GM18508 (cell line): ENCODE data around the gene BMP6.

ENCODE experiments used
- ATAC-seq: cut with Tn5 transposase; IDR thresholded peaks from one replicate; pipeline ENCODE4 v1.9.1; 2021; ENCODE audit warnings: moderate number of reproducible peaks; ENCODE audit not compliant: insufficient read depth, unreplicated experiment

BMP6 gene

GRCh38 chr6:7742223-7742785 lies 16.4 kb downstream of the BMP6 start:
- no peak for ATAC-seq

DNA sequence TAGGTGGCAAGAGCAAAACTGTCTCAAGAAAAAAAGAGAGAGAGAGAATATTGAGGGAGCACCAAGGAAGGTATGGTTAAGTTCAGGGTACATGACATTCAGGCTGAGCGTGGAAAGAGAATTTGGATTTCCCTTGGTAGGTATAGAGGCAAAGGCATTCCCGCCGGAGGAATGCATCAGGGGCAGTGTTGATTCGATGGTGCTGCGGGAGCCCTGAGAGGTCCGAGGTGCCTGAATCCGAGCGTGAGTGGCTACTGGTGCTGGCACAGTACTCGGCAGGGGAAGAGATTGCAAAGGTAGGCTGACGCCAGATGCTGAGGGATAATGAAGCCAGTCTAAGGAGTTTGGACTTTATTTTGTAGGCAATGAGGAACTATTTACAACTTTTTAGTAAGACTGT lies 20.0 kb downstream of the BMP6 start:
- no peak for ATAC-seq

DNA sequence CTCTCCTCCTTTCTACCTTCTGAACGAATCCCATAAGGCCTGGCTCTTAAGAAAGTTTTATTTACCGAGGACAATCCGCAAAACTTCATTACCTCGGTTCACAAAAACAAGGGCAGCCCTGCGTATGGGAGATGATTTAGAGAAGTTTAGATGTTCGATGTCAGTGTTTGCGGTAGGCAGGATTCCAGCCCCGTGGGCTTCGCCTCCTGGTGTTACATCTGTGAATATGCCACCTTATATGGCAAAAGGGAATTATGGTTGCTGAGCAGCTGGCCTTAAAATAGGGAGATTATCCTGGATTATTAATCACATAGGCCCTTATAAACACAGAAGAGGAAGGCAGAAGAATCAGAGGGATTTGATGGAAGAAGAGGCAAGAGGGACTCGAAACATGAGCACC lies 21.1 kb downstream of the BMP6 start:
- ATAC-seq = no peak

DNA sequence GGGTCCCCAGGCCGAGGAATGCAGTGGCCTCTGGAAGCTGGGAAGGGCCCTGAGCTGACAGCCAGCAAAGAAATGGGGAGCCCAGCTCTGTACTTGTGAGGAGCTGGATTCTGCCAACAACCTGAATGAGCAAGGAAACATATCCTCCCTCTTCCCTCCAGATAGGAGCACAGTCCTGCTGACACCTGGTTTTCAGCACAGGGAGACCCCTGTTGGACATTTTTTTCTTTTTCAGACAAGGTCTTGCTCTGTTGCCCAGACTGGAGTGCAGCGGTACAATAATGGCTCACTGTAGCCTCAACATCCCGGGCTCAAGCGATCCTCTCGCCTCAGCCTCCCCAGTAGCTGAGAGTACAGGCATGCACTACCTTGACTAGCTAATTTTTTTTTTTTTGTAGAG lies 21.5 kb downstream of the BMP6 start:
- ATAC-seq = no peak

- no peak for ATAC-seq
These were observed 22.1 kb downstream of the BMP6 start for GRCh38 chr6:7747901-7748504.

DNA sequence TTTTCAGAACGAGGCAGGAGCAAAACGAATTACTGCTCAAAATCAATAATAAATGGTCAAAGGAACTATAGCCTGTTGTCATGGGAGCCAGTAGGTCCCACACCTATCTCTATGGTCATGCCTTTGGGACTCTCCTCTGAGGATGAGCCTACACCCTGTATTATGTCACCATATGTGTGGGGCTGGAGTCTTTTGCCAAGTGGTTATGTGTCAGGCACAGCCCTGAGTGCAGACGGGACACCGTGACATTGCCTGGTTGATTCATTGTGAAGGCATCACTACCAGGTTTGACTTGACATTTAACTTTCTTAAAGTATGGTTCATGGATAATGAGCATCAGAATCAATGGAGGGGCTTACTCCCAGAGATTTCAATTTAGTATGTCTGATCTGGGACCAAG lies 23.6 kb downstream of the BMP6 start:
- ATAC-seq = no peak

- no peak for ATAC-seq
These were observed 24.3 kb downstream of the BMP6 start for GRCh38 chr6:7750197-7750596.

GRCh38 chr6:7758456-7758855 lies 32.6 kb downstream of the BMP6 start:
- no peak for ATAC-seq

DNA sequence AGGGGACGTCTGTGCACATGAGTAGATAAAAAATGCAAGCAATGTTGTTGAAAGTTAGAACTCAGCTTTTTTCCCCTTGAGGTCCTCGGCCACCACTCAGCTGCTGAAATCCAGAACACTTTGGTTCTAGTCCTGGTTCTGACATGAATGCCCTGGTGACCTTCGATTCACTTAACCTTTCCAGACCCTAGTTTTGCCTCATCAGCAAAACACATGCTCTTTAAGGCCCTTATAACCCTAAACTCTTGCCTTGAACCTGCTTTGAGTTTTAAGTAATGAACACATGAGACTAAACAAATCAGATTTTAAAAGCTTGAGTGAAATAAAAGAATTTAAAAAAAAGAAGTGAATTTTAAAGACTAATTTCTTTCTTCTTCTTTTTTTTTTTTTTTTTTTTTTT lies 33.4 kb downstream of the BMP6 start:
- no peak for ATAC-seq

- no peak for ATAC-seq
These were observed 35.2 kb downstream of the BMP6 start for GRCh38 chr6:7761051-7761450.

DNA sequence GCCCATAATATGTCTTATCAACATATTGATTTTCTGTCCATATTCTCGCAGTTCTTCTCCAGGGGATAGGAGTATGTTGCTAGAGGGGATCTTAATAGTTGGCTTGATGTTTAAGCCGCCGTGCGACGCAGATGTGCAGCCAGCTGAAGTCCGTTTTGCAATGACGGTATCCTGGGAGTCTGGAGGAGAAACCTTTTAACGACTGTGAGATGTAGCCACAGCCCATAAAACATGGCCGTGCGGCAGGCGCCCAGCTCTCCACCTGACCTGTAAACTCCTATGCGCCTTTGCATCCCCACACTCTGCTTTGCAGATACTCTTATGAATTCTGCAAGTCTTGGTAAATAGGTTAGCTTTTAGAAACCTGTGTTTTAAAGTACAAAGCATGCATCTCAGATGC lies 36.9 kb downstream of the BMP6 start:
- ATAC-seq = no peak

DNA sequence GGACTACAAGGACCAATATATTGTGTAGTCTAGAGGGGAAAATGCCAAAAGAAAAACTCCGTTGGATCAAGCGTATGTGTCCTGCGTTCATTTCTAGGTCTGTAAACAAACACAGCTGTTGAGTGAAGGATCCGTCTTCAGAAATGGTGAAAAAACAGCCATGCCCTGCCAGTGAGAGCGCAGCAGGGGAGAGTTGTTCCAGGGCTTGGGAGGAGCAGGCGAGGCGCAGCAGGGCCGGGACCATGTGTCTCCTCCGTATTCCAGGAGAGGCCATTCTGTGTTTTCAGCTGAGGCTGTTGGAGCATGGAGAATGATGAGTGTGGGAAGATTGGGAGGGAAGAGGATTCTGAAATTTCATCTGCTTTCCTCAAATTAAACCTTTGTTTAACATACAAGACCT lies 38.0 kb downstream of the BMP6 start:
- ATAC-seq = no peak

DNA sequence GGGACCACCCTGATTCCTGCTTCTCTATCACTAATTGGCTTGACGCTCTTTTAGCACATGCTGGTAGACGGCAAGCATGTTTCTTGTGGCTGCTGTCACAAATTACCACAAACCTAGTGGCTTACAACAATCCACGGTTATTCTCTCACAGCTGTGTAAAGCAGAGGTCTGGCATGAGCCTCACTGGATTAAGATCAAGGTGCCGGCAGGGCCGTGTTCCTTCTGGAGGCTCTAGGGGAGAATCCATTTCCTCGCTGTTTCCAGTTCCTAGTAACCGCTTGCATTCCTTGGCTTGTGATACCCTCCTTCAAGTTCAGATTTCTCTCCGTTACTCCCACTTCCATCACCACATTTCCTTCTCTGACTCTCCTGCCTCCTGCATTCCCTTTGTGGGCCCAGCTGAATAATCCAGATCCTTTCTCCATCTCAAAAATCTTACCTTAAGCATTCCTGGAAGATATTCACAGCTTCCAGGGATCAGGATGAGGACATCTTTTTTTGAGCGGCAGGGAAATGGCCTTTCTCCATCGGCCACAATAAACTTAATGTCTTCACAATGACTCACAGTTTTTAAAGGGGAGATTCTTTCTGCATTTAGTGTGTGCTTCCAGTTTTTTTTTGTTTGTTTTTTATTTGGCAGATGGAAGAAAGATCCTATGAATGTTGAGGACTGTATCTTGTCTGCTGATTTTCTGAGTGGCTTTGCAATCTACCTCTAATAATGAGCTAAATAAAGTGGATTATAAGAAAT lies 39.9 kb downstream of the BMP6 start:
- ATAC-seq = no peak

- ATAC-seq = no peak
These were observed 43.8 kb downstream of the BMP6 start for GRCh38 chr6:7769702-7770101.

GRCh38 chr6:7770111-7770510 lies 44.2 kb downstream of the BMP6 start:
- ATAC-seq = no peak

GRCh38 chr6:7770601-7771000 lies 44.7 kb downstream of the BMP6 start:
- ATAC-seq = no peak

- no peak for ATAC-seq
These were observed 47.4 kb downstream of the BMP6 start for GRCh38 chr6:7773322-7773721.

DNA sequence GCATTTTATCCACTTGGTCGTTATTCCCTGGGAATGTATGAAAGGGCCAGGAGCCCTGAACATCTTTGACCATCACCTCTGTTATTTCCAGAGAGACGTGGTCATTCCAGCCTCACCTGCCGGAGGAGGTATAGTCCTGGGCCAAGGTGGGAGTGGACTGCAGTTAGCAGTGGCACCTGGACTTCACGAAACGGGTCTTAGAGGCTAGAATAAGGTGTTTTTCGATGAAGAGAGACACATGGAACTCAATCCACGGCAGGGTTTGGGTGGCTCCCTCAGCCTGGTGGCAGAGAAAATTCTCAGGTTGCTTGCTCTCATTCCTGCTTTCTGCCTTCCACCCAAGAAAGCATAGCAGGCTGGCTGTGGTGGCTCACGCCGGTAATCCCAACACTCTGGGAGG lies 48.0 kb downstream of the BMP6 start:
- ATAC-seq = no peak

DNA sequence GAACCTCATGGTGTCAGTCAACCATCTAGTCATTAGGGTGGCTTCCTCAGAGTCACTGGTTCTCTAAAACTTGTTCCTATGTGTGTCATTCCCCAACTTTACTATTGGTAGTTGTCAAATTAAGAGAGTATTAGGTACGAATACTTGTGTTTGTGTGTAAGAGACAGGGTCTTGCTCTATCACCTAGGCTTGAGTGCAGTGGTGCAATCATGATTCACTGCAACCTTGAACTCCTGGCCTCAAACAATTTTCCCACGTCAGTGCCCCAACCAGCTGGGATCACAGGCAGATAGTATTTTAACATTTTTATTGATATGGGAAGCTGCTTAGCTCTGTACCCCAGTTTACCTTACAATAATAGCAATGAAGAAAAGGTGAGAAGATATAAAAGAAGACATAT lies 50.6 kb downstream of the BMP6 start:
- no peak for ATAC-seq

DNA sequence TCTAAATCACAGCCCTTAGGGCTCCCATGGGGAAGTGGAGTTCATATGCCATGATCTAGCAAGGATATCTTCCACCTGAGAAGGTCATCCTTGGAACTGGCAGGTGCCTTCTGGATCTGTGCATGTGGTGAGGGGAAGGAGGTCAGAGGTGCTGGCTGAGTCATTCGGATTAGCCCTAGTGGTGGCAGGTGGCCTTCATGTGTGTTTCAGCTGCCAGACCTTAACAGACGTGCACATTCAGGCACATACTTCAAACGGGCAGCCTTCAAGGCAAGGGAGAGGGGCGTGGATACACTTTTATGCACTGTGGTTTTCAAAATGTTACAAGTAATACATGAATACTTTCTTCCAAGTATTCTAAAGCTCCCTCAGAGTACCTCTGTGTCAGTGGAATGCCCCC lies 51.2 kb downstream of the BMP6 start:
- no peak for ATAC-seq

DNA sequence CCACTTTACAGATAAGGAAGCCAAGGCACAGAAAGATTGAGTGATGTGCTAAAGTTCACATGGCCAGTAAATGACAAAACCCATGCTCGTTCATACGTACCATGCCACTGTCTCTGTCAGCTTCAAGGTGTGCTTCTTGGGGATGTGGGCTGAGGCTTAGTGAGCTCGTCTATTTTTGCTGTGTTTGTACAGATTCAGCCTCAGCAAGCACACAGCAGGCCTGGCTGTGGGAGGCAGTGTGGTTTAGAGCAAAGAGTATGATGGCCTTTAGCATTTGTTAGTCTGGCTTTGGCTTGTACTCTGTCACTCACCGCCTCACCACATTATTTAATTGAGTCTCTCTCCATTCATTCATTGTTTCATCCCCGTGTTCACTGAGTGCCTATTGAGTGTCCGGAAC lies 55.3 kb downstream of the BMP6 start:
- no peak for ATAC-seq

GRCh38 chr6:7784248-7784647 lies 58.3 kb downstream of the BMP6 start:
- ATAC-seq = no peak
